ENCODE results near the gene PPM1F.

Gene PPM1F

DNA sequence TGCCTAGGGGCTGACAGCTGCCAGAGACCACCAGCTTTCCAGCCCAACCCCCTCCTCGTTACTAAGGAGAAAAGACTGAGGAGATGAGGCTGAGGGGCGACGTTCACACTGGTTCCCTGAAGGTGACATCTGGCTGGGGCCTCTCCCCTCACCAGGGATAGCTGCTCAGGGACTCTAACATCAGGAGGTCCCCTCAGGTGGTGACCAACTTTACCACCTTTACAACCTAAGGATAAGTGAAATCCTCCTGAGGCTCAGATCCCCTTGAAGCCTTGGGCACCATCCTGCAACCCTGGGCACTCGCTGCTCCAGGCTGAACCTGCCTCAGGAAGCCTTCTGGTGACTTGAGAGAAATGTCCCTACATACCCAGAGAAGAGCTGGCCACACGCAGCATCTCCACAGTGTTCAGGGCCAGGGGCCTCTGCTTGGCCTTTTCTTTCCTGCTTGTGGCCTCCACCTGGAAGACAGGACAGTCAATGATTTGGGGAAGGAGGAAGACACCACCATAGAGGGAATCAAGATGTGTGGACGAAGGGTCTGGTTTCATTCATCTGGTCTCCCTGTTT is 12.4 kb upstream of the PPM1F start:
- TF ChIP-seq, protein P1, sequence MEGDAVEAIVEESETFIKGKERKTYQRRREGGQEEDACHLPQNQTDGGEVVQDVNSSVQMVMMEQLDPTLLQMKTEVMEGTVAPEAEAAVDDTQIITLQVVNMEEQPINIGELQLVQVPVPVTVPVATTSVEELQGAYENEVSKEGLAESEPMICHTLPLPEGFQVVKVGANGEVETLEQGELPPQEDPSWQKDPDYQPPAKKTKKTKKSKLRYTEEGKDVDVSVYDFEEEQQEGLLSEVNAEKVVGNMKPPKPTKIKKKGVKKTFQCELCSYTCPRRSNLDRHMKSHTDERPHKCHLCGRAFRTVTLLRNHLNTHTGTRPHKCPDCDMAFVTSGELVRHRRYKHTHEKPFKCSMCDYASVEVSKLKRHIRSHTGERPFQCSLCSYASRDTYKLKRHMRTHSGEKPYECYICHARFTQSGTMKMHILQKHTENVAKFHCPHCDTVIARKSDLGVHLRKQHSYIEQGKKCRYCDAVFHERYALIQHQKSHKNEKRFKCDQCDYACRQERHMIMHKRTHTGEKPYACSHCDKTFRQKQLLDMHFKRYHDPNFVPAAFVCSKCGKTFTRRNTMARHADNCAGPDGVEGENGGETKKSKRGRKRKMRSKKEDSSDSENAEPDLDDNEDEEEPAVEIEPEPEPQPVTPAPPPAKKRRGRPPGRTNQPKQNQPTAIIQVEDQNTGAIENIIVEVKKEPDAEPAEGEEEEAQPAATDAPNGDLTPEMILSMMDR (IDR thresholded peaks at IDR 0.05; ENCODE audit: insufficient read depth, low read depth, low read length, missing control alignments), result no peak
- H3K4me3 ChIP-seq (ENCODE audit: low read depth, low read length), result no peak overlapping the region
- no peak for DNase-seq (ENCODE audit: low read depth)

DNA sequence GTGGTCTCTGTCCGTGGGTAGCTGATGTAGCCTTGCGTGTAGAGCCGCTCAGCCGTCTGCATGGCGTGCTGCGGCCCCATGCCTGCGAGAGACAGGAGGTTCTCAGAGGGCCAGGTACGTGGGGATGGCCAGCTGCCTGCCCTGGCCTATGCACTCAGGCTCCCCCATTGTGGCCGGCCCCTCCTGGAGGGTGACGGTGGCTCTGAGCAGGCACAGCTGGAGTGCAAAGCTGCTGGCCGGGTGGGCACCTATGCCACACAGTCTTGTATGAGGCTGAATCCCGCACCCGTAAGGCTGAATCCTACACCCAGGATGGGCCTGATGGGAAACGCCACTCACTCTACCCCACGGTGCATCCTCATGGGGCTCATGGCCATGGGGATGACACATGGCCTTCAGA is 11.6 kb upstream of the PPM1F start:
- no peak for DNase-seq (ENCODE audit: low read depth)
- TF ChIP-seq, protein P1 (IDR thresholded peaks at IDR 0.05; ENCODE audit: insufficient read depth, low read depth, low read length, missing control alignments), result no peak
- no peak overlapping the region for H3K4me3 ChIP-seq (ENCODE audit: low read depth, low read length)

DNA sequence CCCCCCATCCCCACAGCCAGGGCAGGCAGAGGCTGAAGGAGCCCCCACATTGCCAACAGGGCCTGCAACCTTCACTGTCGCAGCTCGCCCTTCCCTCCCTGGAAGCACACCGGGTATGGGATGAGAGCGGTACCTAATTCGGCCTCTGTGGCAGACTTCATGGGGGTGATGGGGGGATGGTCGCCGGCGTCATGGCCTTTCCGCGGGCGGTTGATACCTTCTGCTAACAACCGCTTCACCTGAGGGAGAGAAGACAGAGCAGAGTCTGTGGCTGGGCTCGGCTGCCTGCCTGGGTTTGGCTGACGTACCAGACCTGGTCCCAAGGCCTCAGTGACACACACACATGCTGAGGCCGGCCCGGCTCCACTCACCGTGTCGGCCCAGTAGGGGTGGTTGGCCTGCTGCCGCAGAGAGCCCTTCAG is 11.2 kb upstream of the PPM1F start:
- DNase-seq (ENCODE audit: low read depth), result no peak
- no peak overlapping the region for H3K4me3 ChIP-seq (ENCODE audit: low read depth, low read length)
- TF ChIP-seq, protein P1 (IDR thresholded peaks at IDR 0.05; ENCODE audit: insufficient read depth, low read depth, low read length, missing control alignments), result no peak

DNA sequence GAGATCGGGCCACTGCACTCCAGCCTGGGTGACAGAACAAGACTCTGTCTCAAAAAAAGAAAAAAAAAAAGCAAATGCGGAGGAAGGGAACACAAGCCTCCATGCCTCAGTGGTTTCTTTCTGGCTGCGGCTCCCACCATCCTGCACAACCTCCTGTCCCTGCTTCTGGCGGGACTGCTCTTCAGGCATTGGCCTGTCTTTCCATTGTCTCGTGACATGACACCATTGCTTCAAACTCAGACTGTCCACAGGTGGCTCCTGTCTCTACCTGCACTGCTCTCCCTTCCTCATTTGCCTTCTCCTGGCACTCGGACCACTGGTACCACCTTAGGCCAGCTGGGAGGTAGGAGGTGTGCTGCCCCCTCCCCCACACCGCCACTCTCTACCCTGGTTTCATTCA is 10.6 kb upstream of the PPM1F start:
- H3K4me3 ChIP-seq (ENCODE audit: low read depth, low read length), result no peak overlapping the region
- TF ChIP-seq, protein P1 (IDR thresholded peaks at IDR 0.05; ENCODE audit: insufficient read depth, low read depth, low read length, missing control alignments), result no peak

DNA sequence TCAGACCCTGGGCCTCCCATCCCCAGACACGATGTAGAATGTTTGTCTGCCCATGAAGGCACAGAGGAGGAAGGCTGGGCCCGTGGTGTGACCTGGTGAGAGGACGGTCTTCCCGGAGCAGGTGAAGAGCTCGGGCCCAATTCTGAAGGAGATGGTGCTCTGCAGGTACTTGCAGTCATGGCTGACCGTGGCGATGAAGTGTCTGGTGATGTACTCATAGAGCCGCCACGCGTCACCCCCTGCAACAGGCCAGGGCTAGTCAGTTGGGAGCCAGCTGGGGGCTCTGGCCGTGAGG is 10.0 kb upstream of the PPM1F start:
- H3K4me3 ChIP-seq (ENCODE audit: low read depth, low read length), result no peak overlapping the region
- TF ChIP-seq, protein P1 (IDR thresholded peaks at IDR 0.05; ENCODE audit: insufficient read depth, low read depth, low read length, missing control alignments), result no peak
- no peak for DNase-seq (ENCODE audit: low read depth)

More for the DNA sequence above, 10.6 kb upstream of the PPM1F start:
- no peak for DNase-seq (ENCODE audit: low read depth)

DNA sequence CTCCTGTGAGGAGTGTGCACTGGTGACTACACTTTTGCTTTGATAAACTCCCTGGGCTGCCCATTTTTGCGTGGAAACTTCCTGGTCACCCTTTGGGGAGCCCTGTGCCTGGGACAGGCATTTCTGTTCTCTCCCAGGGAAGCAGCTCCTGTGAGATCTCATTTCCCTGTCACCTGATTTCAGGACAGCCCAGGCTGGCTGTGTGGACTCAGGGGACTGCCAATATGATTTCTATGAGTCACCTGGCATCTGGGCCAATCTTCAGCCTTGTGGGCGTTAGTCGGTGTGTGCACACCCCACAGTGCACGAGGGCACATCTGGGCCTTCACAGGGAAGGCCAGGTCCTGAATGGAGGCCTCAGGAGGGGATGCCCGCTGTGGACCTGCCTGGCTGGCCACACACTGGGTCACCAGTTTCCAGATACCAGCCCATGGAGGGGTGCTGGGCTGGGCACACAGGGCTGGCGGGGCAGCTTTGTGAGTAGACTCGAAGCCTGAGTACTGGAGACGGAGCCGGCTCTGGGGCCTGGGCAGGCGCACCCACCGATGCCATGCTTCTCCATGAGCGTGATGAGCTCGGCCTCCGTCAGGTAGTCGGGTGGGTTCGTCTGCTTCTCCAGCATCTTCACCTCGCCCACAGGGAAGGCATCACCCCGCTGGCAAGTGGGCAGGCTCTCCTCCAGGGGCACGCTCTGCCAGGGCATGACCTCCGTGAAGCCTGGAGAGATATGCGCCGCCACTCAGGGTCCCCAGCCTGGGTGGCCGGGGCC is 9.4 kb upstream of the PPM1F start:
- DNase-seq (ENCODE audit: low read depth), result no peak
- H3K4me3 ChIP-seq (ENCODE audit: low read depth, low read length), result no peak overlapping the region
- TF ChIP-seq, protein P1 (IDR thresholded peaks at IDR 0.05; ENCODE audit: insufficient read depth, low read depth, low read length, missing control alignments), result no peak
